H1 (cell line): ENCODE data around the gene AMPH. TPM values are rescaled to one million over a fixed set of nuclear protein-coding genes. Genes with fewer than 3 reads are reported as not detected.

Source experiments
- BCL11A ChIP-seq, 2 experiments: IDR thresholded peaks; one replicate each; pipeline ENCODE4 v1.6.1; 2011; ENCODE audit warnings: low read depth in 2 of 2, low read length in 2 of 2, mild to moderate bottlenecking in 2 of 2
- RAD21 ChIP-seq, 2 experiments: IDR thresholded peaks in 1 of 2; conservative IDR thresholded peaks in 1 of 2; 2 replicates each; pipeline ENCODE4 v1.6.1; 2011; ENCODE audit warnings: low read depth in 2 of 2, low read length in 2 of 2, improper control_type of control experiment in 1 of 2, inconsistent platforms in 1 of 2, mild to moderate bottlenecking in 1 of 2, moderate library complexity in 1 of 2
- RBBP5 ChIP-seq: IDR thresholded peaks from 2 replicates; pipeline ENCODE4 v1.7.1; 2012; ENCODE audit warnings: low read depth, mild to moderate bottlenecking, inconsistent platforms, low read length, moderate library complexity, borderline replicate concordance
- polyA plus RNA-seq, 7 experiments: library from polyadenylated mRNA; depleted of rRNA in 3 of 7; stranded (reverse) in 5 of 7; unstranded in 2 of 7; fragments of >200 nt in 5 of 7; fragments of 200-250 nt in 2 of 7; gene quantifications; 1 replicate in 5 of 7; 2 replicates in 1 of 7; 4 replicates in 1 of 7; pipeline versions ENCODE4 v1.2.1 to v1.2.3, GENCODE V29; 2011 to 2013; ENCODE audit warnings: missing spikeins in 2 of 7, mixed read lengths in 2 of 7
- total RNA-seq: library from RNA; stranded (reverse); fragmentation: NEBNext Ultra II Directional; extraction: Animal tissue kit (Norgen Biotek cat#: 25700); gene quantifications from 2 replicates; pipeline ENCODE4 v1.2.1, GENCODE V29; 2021

AMPH gene
- total and polyA plus RNA-seq, 2 of the 8 experiments (the other 6 are each of a cell fraction or from before 2014, with no cell fraction given) = 7.3 to 12.2 TPM

- no peak for TF ChIP-seq RBBP5
- no peak for TF ChIP-seq BCL11A (IDR thresholded peaks at IDR 0.05; ENCODE audit: low read depth in 2 of 2, low read length in 2 of 2)
- TF ChIP-seq RAD21 (IDR thresholded peaks at IDR 0.05 in 1 of 2, conservative IDR thresholded peaks at IDR 0.05 in 1 of 2; ENCODE audit: low read depth in 2 of 2, low read length in 2 of 2) = no peak
- TF ChIP-seq, all 59 proteins: peak for 0
These were observed 72.3 kb downstream of the AMPH start (continued) for GRCh38 chr7:38558761-38559345.
